HG03108 (cell line): ENCODE measurements around the gene TOR1AIP2.

Source experiments
- ATAC-seq: cut with Tn5 transposase; IDR thresholded peaks from one replicate; pipeline ENCODE4 v1.9.1; 2021; ENCODE audit warnings: moderate library complexity; ENCODE audit not compliant: unreplicated experiment

TOR1AIP2 gene

GRCh38 chr1:179826626-179827280 lies 50.9 kb downstream of the TOR1AIP2 start:
- no peak for ATAC-seq

- no peak for ATAC-seq
Observed at GRCh38 chr1:179825798-179826460, 51.7 kb downstream of the TOR1AIP2 start.

- no peak for ATAC-seq
Observed at GRCh38 chr1:179825206-179825605, 52.4 kb downstream of the TOR1AIP2 start.

- ATAC-seq: no peak
Observed at GRCh38 chr1:179824265-179824664, 53.3 kb downstream of the TOR1AIP2 start.

GRCh38 chr1:179823693-179824092 lies 53.9 kb downstream of the TOR1AIP2 start:
- no peak for ATAC-seq

GRCh38 chr1:179822065-179822464 lies 55.5 kb downstream of the TOR1AIP2 start:
- no peak for ATAC-seq

GRCh38 chr1:179821524-179821923 lies 56.1 kb downstream of the TOR1AIP2 start:
- ATAC-seq: no peak

GRCh38 chr1:179820226-179820970 lies 57.2 kb downstream of the TOR1AIP2 start:
- ATAC-seq: no peak

- ATAC-seq: no peak
Observed at GRCh38 chr1:179818743-179819173, 58.8 kb downstream of the TOR1AIP2 start.

- ATAC-seq: no peak
Observed at GRCh38 chr1:179818260-179818659, 59.3 kb downstream of the TOR1AIP2 start.

- ATAC-seq: no peak
Observed at GRCh38 chr1:179817789-179818188, 59.8 kb downstream of the TOR1AIP2 start.

- ATAC-seq: no peak
Observed at GRCh38 chr1:179817056-179817455, 60.5 kb downstream of the TOR1AIP2 start.

- no peak for ATAC-seq
Observed at GRCh38 chr1:179816196-179816960, 61.2 kb downstream of the TOR1AIP2 start.

GRCh38 chr1:179815641-179816040 lies 62.0 kb downstream of the TOR1AIP2 start:
- ATAC-seq: no peak

GRCh38 chr1:179814546-179814838 lies 63.1 kb downstream of the TOR1AIP2 start:
- peak; percentile 26 for ATAC-seq

GRCh38 chr1:179813626-179814545 lies 63.7 kb downstream of the TOR1AIP2 start:
- ATAC-seq: no peak

GRCh38 chr1:179812501-179813292 lies 64.9 kb downstream of the TOR1AIP2 start:
- no peak for ATAC-seq

- no peak for ATAC-seq
Observed at GRCh38 chr1:179810367-179810715, 67.3 kb downstream of the TOR1AIP2 start.

GRCh38 chr1:179809506-179810366 lies 67.9 kb downstream of the TOR1AIP2 start:
- no peak for ATAC-seq
